A673 (cell line): ENCODE measurements around the gene LMF1.
"Not testable (repeated sequence)": the region's sequence is repeated elsewhere in the genome, so short reads cannot be mapped to it uniquely, and the experiment has no call there.

Experiments used
- EZH2 ChIP-seq: fragments of 200-600 bp; sonication (generic); IDR thresholded peaks from 2 replicates; pipeline ENCODE4 v1.6.1; 2017; ENCODE audit warnings: borderline replicate concordance, low read depth, mild to moderate bottlenecking, mixed read lengths, antibody characterized with exemption, low read length; ENCODE audit not compliant: poor library complexity, severe bottlenecking
- TF ChIP-seq, protein P1 (sequence below): fragments of 300-800, 200-600 bp; sonication (generic); conservative IDR thresholded peaks from 2 replicates; pipeline ENCODE4 v1.5.1; 2017; ENCODE audit warnings: low read depth, mild to moderate bottlenecking, antibody characterized with exemption, low read length, moderate library complexity, mixed read lengths

DNA sequence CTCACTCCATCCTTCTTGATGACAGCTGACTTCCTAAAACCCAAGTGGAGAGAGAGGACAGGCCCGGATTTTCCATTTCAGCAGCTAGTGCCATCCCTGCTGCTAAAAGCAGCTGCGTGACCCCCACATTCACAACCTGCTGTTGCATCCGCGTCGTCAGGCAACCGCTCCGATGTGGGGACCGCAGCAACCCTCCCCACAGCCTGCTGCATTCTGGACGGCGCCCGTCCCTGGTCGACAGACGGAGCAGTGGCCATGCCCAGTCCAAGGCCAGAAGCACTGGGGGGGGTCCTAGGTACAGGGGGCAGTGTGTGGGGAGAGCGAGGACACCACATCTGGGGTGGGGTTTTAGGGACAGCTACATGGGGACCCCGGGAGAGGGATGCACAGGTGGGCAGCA lies 82.3 kb downstream of the LMF1 start:
- TF ChIP-seq EZH2, result not testable (repeated sequence)
- TF ChIP-seq, protein P1, sequence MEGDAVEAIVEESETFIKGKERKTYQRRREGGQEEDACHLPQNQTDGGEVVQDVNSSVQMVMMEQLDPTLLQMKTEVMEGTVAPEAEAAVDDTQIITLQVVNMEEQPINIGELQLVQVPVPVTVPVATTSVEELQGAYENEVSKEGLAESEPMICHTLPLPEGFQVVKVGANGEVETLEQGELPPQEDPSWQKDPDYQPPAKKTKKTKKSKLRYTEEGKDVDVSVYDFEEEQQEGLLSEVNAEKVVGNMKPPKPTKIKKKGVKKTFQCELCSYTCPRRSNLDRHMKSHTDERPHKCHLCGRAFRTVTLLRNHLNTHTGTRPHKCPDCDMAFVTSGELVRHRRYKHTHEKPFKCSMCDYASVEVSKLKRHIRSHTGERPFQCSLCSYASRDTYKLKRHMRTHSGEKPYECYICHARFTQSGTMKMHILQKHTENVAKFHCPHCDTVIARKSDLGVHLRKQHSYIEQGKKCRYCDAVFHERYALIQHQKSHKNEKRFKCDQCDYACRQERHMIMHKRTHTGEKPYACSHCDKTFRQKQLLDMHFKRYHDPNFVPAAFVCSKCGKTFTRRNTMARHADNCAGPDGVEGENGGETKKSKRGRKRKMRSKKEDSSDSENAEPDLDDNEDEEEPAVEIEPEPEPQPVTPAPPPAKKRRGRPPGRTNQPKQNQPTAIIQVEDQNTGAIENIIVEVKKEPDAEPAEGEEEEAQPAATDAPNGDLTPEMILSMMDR, result not testable (repeated sequence)
